HG02885 (cell line): ENCODE measurements around the gene INTS1.

Experiments
- ATAC-seq: cut with Tn5 transposase; IDR thresholded peaks from one replicate; pipeline ENCODE4 v1.9.1; 2021; ENCODE audit warnings: mild to moderate bottlenecking; ENCODE audit not compliant: unreplicated experiment, poor library complexity

INTS1 gene

GRCh38 chr7:1492221-1492620, 12.0 kb downstream of the INTS1 start:
- ATAC-seq, result no peak

DNA sequence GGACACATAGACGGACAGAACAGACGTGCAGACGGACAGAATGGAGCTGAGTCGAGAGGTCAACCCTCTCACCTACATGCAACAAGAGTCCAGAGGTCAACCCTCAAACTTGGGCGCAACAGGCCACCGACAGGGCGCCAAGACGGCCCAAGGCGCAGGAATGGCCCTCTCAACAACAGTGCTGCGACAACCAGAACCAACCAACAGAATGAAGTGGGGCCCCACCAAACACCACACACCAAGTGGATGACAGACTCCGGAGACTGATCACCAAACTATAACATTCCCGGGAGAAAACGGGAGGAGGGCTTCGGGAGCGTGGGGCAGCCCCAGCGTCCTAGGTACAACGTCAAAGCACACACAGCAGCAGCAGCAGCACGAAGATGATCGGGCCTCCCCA, 13.4 kb downstream of the INTS1 start:
- no peak for ATAC-seq

GRCh38 chr7:1489336-1489735, 14.9 kb downstream of the INTS1 start:
- ATAC-seq, result no peak

GRCh38 chr7:1488016-1488415, 16.2 kb downstream of the INTS1 start:
- ATAC-seq, result no peak

DNA sequence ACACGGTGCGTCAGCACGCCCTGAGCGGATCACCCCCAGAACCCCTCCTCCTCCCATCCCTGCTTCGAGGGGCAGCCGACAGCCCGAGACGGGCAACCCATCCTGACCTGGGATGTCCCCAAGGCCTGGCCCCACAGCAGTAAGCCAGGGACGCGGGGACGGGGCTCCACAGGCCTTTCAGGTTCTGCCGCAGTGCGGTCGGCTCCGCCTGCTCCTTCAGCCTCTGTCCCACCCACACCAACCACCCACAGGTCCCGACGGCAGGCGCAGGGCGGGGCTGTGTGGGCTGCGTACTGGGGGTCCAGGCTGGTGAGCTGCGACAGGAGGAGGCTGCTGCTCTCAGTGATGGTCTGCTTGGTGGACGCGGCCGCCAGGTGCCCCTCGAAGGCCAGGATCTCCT, 16.7 kb downstream of the INTS1 start:
- no peak for ATAC-seq

DNA sequence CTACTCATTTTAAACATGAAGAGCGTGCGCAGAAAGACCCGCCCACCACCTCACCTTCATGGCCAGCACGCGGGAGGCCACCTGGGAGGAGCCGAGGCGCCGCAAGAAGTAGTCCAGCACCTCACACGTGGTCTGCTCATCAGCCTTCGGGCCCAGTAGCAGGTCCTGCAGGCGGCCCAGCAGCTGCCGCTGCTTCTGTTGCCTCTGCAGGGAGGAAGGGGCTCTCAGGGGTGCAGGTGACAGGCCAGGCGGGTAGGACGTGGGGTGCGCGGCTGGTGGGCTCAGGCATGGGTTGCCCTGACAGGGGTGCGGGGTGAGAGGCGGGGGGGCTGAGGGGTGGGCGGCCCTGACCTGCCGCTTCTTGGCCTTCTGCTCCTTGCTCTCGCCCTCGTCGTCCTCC, 17.6 kb downstream of the INTS1 start:
- no peak for ATAC-seq

DNA sequence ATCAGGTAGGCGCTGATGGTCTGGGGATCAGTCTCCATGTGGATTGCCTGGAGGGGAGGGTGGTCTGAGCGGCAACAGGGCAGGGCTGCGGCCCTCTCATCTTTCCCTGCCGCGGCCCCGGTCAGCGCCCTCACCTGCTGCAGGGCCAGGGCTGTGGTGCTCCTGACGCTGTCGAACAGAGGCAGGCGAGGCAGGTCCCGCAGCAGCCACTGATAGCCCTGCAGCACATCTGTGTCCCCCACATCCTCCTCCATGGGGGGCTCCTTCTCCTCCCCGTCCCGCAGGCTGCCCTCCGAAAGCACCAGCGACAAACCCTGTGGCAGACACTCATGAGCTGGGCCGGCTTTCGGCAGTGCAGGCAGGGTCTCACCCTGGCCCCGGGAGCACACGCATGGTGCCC, 19.0 kb downstream of the INTS1 start:
- no peak for ATAC-seq

DNA sequence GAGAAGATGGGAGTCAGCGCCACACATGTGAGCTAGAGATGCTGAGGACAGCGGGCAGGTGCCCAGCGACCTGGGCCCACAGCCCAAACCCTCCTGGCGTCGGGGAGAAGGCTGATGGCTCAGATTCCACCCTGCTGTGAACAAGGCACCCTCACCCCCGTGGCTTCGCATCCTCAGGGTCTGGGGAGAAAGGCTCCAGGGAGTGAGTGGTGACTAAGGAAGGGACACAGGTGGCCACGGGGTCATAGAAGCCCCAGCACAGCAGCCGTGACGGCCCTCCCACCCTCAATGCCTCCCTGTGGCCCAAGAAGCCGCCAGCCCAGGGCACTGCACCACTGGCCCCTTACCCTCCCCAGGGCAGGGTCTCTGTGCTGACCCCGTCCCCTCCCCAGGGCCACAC, 19.6 kb downstream of the INTS1 start:
- no peak for ATAC-seq

GRCh38 chr7:1483536-1484505, 20.4 kb downstream of the INTS1 start:
- ATAC-seq, result no peak

GRCh38 chr7:1483079-1483478, 21.1 kb downstream of the INTS1 start:
- no peak for ATAC-seq

- ATAC-seq, result no peak
These were observed 22.9 kb downstream of the INTS1 start for GRCh38 chr7:1481300-1481699.

DNA sequence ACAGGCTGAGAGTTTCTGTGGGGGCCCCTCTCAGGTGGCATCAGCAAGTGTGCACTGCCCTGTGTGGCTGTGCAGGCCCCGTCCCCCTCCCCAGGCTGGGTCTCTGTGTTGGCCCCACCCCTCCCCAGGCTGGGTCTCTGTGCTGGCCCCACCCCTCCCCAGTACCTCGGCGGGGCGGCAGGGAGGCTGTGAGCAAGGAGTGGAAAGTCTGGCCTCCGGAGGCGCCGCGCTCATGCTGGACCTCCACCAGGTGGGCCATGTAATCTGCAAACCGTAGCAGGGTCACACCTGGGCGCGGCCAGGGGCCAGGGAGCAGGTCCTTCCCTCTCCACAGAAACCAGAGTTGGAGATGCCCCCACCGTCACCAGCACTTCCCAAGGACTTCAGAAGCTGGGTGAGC, 23.5 kb downstream of the INTS1 start:
- ATAC-seq, result no peak

DNA sequence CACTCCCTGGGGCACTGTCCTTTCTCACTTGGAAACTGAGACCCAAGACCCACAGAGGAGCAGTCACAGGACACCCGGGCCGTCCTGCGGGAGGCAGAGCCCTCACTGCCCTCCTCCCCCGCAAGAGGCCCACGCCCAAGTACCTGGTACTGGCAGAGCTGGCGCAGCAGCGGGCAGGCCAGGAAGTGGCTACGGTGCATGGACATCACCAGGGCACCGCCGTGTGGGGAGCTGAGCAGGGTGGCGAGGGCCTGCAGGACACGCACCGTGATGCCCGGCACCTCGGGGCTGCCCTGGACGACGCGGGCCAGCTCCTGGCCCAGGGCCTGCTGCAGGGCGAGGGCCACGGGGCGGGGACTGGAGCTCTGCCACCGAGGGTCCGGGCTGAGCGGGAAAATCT, 24.9 kb downstream of the INTS1 start:
- ATAC-seq, result no peak

DNA sequence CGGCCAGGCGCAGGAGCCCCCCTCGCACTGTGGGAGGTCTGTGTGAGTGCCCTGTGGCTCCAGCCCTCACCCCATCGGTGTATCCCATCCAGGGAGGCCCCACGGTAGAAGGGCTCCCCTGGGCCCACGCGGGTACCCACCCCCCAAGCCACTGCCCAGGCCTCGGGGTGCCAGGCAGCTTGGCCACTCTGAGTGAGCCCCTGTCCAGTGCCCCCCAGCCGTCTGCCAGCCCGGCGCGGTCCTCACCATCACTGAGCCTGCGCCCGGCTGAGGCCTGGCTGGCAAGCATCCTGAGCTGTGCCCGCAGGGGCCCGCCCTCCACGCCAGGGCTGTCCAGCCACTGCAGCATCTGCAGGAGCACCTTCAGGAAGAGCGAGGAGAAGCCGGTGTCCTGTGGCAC, 25.7 kb downstream of the INTS1 start:
- no peak for ATAC-seq

GRCh38 chr7:1476859-1477258, 27.3 kb downstream of the INTS1 start:
- no peak for ATAC-seq

- no peak for ATAC-seq
These were observed 28.2 kb downstream of the INTS1 start for GRCh38 chr7:1475991-1476390.

DNA sequence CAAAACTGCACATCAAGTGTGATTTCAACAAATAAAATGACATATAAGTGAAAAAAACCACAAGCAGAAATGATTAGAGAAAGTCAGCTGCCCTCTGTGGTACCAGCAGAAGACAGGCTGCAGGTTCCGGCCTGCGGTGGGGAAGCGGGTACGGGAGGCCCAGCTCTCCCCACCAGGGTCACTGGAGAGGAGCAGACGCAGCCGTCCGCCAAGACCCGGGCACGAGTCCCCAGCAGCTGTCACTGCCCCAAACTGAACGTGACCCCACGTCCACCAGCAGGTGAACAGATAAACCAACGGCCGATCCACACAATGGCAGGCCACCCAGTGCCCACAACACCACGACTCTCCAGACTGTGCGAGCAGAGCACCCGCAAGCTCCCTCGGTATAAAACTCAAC, 28.8 kb downstream of the INTS1 start:
- ATAC-seq, result no peak

- ATAC-seq, result no peak
These were observed 29.5 kb downstream of the INTS1 start for GRCh38 chr7:1474736-1475135.

DNA sequence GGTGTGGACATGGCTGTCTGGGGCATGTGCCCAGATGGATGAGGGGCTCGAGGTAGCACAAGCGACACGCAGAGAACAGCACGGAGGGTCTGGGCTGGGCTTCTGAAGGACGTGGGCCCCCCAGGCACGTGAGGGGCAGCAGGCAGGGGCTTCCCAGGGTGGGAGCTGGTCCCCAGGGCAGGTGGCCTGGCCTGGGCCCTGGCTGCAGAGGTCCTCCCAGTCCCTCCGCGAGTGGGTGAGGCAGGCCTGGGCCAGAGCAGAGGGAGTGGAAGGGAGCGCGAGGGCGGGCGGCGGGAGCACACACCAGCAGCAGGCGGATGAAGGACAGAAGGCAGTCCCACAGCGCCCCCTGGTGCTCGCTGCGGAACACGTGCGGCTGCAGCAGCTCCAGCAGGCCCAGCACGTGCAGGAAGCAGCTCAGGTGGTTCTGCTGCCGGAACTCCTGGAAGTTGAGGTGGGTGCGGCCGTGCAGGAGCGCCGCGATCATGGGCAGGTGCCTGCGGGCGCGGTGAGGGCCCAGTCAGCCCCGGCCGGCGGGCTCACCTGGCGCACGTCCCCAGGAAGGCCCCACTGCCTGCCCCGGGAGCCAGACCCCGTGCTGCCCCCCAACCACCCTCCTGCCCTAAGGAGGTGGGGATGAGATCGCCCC, 30.2 kb downstream of the INTS1 start:
- ATAC-seq, result peak; percentile 76

- no peak for ATAC-seq
These were observed 33.3 kb downstream of the INTS1 start for GRCh38 chr7:1470901-1471300.

DNA sequence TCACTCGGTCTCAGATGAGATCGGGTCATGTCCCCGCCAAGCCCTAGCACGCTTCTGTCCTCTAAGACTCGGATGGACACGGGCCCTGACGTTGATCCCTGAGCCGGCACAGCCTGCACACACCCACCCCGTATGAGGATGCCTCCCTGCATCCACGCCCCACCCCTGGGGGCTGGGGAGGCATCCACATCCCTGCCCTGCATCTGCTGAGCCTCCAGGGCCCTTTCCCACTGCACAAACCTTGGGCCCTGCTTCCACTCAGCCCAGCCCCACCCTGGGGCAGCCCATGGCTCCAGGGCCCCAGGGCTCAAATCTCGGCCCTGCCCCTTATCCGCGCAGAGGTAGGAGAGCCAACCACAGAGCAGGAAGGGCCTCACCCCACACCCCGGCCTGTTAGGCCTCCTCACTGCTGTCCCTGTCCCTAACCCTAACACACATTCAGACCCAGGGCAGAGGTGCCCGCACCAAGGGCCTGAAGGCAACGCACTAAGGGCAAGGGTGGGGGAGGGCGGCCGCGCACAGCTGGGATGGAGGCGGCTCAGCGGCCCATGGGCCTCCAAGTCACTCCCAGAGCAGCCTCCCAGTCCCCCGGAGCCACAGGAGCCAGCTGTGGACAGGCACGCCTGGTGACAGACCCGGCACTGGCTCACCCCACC, 35.4 kb downstream of the INTS1 start:
- ATAC-seq, result no peak
